Hematopoietic multipotent progenitor cell treated with erythropoietin and hydrocortisone succinate and interleukin-3 and kit ligand, for 4 days (in vitro differentiated cells): ENCODE data around the gene ADAMTS4.

ENCODE experiments used
- DNase-seq: peaks from one replicate; pipeline ENCODE4 v3.0.0-alpha.2; 2015

The ADAMTS4 gene

GRCh38 chr1:161193561-161194235 is 5.2 kb downstream of the ADAMTS4 start:
- no peak for DNase-seq

GRCh38 chr1:161192476-161193465 is 6.1 kb downstream of the ADAMTS4 start:
- peak; percentile 91 for DNase-seq

- no peak for DNase-seq
Measured at GRCh38 chr1:161191971-161192370, 6.9 kb downstream of the ADAMTS4 start.

GRCh38 chr1:161190962-161191521 is 7.8 kb downstream of the ADAMTS4 start:
- DNase-seq: no peak

GRCh38 chr1:161189036-161189435 is 9.8 kb downstream of the ADAMTS4 start:
- no peak for DNase-seq

DNA sequence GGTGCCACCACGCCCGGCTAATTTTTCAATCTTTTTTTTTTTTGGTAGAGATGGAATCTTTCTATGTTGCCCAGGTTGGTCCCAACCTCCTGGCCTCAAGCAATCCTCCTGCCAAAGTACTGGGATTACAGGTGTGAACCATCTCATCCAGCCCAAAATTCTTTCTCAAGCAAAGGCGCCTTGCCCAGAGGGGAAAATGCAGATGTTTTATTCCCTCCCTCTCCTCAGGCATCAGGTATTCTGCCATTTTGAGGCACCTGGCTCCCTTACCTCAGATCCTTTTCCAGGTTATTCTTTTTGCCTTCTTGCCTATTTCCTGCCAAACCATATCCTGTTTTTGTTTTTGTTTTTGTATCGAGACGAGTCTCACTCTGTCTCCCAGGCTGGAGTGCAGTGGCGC is 10.5 kb downstream of the ADAMTS4 start:
- no peak for DNase-seq

DNA sequence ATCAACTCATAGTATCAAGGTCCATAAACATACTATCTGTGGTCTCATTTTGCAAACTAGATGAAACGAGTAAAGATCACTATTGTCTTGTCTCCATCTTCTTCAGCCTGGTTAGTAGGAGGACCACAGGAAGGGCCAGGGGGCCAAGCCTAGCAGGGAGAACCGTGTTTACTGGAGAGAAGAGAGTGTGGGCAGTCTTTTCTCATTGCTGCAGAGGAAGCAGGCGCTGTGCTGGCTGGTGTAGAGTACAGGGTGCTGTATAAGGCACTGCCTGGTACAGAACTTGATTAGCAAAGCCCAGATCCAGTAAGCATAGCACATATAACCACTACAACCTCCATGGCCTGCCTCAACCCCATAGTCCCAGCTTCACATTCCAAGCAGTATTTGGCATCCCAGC is 11.5 kb downstream of the ADAMTS4 start:
- DNase-seq: no peak

DNA sequence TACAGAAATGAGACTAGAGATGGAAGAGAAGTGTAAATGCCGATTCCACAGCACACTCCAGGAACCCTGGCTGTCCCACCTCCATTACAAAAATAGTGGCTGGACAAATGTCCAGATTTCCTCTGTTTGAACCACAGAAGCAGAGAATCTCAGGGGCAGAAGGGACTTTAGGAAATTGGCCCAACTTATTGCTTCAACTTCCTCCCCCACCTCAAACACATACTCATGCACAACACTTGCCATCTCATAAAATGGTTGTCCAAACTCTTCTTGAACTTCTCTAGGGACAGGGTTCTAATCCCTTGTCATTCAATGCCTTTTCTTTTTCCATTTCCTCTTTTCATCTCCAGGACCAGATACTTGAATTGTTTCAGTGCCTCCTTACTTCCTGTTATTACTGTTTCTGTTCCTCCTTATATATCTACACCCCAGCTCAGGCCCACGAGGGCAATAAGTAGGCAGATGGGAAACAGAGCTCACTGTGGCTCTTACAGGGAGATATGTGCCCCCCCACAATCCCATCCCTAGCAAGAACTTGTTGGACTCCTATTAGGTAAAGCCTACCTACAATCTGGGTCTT is 13.0 kb downstream of the ADAMTS4 start:
- peak; percentile 61 for DNase-seq

- peak; percentile 96 for DNase-seq
Measured at GRCh38 chr1:161185282-161185682, 13.6 kb downstream of the ADAMTS4 start.

- peak; percentile 52 for DNase-seq
Measured at GRCh38 chr1:161182214-161182613, 16.6 kb downstream of the ADAMTS4 start.

- DNase-seq: peak; percentile 52
Measured at GRCh38 chr1:161180639-161181038, 18.2 kb downstream of the ADAMTS4 start.

DNA sequence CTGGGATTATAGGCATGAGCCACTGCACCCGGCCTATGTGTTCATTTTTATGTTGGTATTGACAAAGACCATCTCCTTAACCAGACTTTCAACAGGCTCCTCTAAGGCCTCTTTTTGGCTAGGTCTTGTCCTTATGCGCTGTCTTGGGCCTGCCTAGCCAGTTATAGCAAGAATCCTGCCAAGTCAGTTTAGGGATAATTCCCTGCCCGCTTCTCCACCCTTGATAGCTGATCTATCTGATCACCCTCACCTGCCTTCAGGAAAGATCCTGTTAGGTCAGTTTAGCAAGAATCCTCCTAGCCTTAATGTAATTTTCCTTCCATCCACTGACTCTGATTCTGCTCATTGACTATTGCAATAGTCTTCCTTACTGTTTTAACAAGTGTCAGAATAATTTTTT is 19.2 kb downstream of the ADAMTS4 start:
- no peak for DNase-seq

GRCh38 chr1:161177936-161178244 is 21.0 kb downstream of the ADAMTS4 start:
- DNase-seq: no peak

DNA sequence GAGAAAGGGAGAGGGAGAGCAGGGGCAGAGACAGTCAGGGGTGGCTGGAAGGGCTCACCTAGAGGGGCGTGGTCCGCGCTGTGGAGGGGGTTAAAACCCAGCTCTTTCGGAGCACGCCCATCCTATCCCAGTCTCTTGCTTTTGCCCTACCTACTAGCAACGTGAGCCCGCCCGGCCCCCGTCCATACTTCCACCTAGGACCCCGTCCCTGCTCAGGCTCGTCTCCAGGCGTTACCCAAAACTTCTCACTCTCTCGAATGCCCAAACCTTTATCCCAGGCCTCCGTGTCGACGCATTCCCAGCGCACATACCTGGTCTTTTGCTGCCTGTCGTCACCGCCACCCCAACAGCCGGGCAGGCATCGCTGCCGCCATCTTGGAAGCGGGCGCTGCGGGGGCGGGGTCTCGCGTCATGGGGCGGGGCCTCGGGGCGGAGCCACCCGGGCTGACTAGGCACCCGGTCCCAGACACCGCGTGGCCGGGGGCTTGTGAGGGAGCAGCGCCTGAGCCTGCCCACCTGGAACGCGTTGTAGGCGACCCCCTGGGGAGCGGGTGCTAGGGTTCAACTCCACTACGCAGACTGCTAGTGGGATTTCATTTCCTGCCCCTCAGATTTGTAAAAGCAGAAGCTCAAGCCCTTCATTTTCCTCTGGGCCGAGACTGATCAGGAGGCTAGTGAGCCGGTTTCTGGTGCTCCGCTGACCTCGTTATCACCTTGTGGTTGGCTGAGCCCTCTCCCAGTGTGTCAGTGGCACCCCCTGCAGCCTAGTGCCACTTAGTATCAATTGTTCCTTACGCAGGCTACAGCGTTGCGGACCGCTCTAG is 21.5 kb downstream of the ADAMTS4 start, which contains the start of gene B4GALT3:
TSS of gene B4GALT3 (minus strand) at position 396 of the 824 bp plus-strand sequence. CDS start 1,447 bp downstream, outside the sequence.
- peak; percentile 94 for DNase-seq

GRCh38 chr1:161176468-161177111 is 22.3 kb downstream of the ADAMTS4 start:
- DNase-seq: no peak

- DNase-seq: no peak
Measured at GRCh38 chr1:161175771-161176453, 22.9 kb downstream of the ADAMTS4 start.

DNA sequence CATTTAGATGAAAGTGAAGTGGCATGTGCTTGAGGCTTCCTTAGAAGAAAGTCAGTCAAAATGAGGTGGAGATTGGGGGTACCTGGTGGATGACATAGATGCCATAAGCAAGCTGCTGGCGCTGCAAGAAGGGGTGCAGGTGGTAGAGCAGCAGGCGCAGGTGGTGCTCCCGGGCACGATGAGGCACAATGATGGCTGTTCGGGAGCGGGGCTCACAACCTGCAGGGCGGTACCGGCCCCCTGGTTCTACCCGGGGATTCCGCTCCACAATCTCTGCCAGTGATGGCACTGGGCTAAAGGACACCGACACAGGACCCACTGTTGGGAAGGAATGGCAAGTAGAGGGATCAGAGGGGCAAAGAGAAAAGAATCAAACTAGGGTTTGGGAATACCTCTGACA is 23.9 kb downstream of the ADAMTS4 start:
- no peak for DNase-seq

- DNase-seq: no peak
Measured at GRCh38 chr1:161173711-161174110, 25.1 kb downstream of the ADAMTS4 start.

- DNase-seq: no peak
Measured at GRCh38 chr1:161172776-161173376, 26.0 kb downstream of the ADAMTS4 start.

GRCh38 chr1:161172349-161172748 is 26.5 kb downstream of the ADAMTS4 start:
- no peak for DNase-seq

GRCh38 chr1:161171696-161172095 is 27.2 kb downstream of the ADAMTS4 start:
- DNase-seq: no peak
